Activated CD4-positive, alpha-beta T cell treated with anti-CD3 and anti-CD28 coated beads for 36 hours (primary cell): ENCODE measurements around the gene KRT13. TPM values are rescaled to one million over a fixed set of nuclear protein-coding genes. Genes with fewer than 3 reads are reported as not detected.

Experiments used
- ATAC-seq: fragments of 200-7000 bp; cut with Tn5 transposase; one replicate; pipeline ENCODE4 v1.10.0; 2021; ENCODE audit warnings: mild to moderate bottlenecking, moderate library complexity
- CTCF ChIA-PET: fragments of 350-600 bp; sonication (Branson Sonifier 250); formaldehyde crosslinking; loops from one replicate; lab custom pipeline; 2021; ENCODE audit warnings: antibody characterized with exemption; lab: Charles Lee
- POLR2A ChIA-PET: fragments of 350-600 bp; sonication (Branson Sonifier 250); formaldehyde crosslinking; loops from one replicate; lab custom pipeline; 2021; ENCODE audit warnings: antibody characterized with exemption, inconsistent platforms; lab: Charles Lee
- DNase-seq: peaks from one replicate; pipeline ENCODE4 v3.0.0-alpha.2; 2020
- H3K27ac Mint-ChIP-seq: one replicate; pipeline ENCODE4 v1.8.0; 2021; ENCODE audit warnings: mixed read lengths
- H3K27me3 Mint-ChIP-seq: one replicate; pipeline ENCODE4 v1.8.0; 2021; ENCODE audit warnings: mixed read lengths
- H3K36me3 Mint-ChIP-seq: one replicate; pipeline ENCODE4 v1.8.0; 2021; ENCODE audit warnings: low read depth, mixed read lengths
- H3K4me1 Mint-ChIP-seq: one replicate; pipeline ENCODE4 v1.8.0; 2021; ENCODE audit warnings: mixed read lengths
- H3K4me3 Mint-ChIP-seq: one replicate; pipeline ENCODE4 v1.8.0; 2021; ENCODE audit warnings: mild to moderate bottlenecking, moderate library complexity, mixed read lengths
- H3K9me3 Mint-ChIP-seq: one replicate; pipeline ENCODE4 v1.8.0; 2021; ENCODE audit warnings: low read depth, mixed read lengths
- intact Hi-C, 2 experiments: fragments of 100-400 bp; cut with DNase I in 1 of 2; cut with micrococcal nuclease in 1 of 2; formaldehyde crosslinking; loops; one replicate each; pipeline versions ENCODE4 v1.14.2 to v1.15.1; 2022 to 2024; cut with DNase I, micrococcal nuclease
- total RNA-seq, 2 experiments: library from RNA; stranded (reverse); gene quantifications; one replicate each; pipeline ENCODE4 v1.2.3, GENCODE V29; 2021

KRT13 gene
- total RNA-seq, 2 experiments from 2014 or later = not detected

DNA sequence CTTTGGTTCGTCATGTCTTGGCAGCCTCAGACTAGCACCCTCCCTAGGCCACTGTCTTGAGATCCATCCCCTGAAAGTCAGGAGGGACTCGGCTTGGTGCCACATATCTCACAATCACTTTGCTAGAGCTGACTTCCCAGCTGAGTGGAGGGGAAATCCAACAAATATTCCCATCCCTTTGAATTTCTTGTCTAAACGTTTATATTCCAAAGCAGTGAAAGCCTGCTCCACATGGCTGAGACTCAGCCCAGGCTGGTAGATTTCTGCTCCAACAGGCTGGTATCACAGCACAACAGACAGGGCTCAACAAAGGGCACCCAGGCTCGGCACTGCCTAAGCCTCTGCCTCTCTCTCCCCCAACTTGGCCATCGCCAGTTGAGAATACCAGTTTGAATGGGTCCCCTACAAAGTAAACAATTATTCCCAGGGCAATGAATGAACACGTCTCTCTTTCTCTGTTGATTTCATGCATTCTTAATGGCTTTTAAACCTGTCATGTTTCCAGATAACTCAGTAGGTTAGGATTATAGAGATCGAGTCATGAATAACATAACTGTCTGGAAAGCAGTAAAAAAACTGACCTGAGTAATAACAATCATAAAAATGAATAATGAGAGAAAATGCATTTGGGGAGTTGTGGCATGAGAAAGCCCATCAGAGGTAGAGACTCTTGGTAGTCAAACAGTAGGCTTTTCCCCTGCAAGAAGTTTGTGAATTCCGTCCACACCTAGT is 1.0 kb downstream of the KRT13 start:
- Mint-ChIP-seq H3K36me3 (no peaks in the 10 kb centered on the region), H3K4me1 (peaks cover 4% of the 10 kb centered on the region), H3K27me3 (no peaks in the 10 kb centered on the region), H3K9me3 (no peaks in the 10 kb centered on the region), H3K4me3 (no peak overlapping the region), H3K27ac (no peak overlapping the region)
- DNase-seq (no peak), ATAC-seq (no peak)
- intact Hi-C loops = no loop called here
- CTCF ChIA-PET = interaction anchor here (0.6 kb wide), 1 partner anchor 879 kb away, joined by 3 read pairs; no protein-coding TSS in a partner anchor
- POLR2A ChIA-PET = no interaction called here

- ChIA-PET POLR2A (no interaction called here), CTCF (interaction anchor here (1.3 kb wide), 1 partner anchor 45 kb away, joined by 3 read pairs; no protein-coding TSS in a partner anchor)
- DNase-seq = no peak
- Mint-ChIP-seq H3K9me3 (no peaks in the 10 kb centered on the region), H3K4me1 (peaks cover 4% of the 10 kb centered on the region), H3K4me3 (no peak overlapping the region), H3K36me3 (no peaks in the 10 kb centered on the region), H3K27me3 (no peaks in the 10 kb centered on the region), H3K27ac (no peak overlapping the region)
- no peak for ATAC-seq
- intact Hi-C loops = no loop called here
Observed at GRCh38 chr17:41503202-41503601, 2.2 kb downstream of the KRT13 start.

DNA sequence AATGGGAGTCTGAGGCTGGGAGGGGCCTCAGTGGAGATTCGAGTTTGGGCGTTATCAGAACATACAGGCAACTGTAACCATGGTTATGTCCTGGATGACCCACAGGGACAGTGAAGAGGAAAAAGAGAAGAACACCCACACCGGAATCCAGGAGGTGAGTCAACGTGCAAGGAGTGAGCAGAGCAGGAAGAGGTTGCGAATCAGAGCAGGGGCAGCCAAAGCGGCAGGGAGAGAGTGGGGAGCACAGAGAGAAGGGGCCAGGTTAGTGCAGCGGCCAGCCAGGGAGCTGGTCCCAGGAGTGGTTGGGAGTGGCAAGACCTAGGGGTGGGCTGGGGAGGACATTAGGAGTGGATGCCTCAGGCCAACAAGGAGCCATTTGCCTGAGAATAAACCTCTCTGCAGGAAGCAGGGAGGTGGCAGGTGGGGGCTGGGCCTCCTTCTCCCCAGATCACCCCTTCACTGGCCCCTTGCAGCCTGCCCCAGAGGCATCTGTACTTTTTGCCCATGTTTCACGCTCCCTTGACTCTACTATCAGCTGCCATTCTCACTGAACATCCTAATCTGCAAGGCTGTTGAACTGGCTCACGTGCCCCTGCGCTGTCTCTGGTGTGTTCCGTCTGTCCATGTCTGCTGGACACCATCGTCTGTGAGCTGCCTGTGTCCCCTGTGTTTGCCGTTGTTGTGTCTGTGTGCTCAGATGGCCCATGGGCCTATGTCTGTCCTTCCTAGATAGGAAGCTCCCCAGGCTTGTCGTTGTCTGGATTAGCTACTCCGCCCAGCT is 5.1 kb downstream of the KRT13 start:
- no peak overlapping the region for H3K27ac Mint-ChIP-seq
- H3K4me1 Mint-ChIP-seq = peaks cover 10% of the 10 kb centered on the region
- no peaks in the 10 kb centered on the region for H3K36me3 Mint-ChIP-seq
- no peaks in the 10 kb centered on the region for H3K9me3 Mint-ChIP-seq
- intact Hi-C loops = no loop called here
- ATAC-seq (no peak), DNase-seq (peak; percentile 12)
- ChIA-PET POLR2A (no interaction called here), CTCF (interaction anchor here (0.6 to 0.8 kb wide), 4 partner anchors 10 to 1394 kb away, joined by 3 to 5 read pairs (median 3); no protein-coding TSS in a partner anchor)
- H3K27me3 Mint-ChIP-seq = no peaks in the 10 kb centered on the region
- no peak overlapping the region for H3K4me3 Mint-ChIP-seq

GRCh38 chr17:41499714-41500113 is 5.7 kb downstream of the KRT13 start:
- H3K9me3 Mint-ChIP-seq = no peaks in the 10 kb centered on the region
- H3K27me3 Mint-ChIP-seq = no peaks in the 10 kb centered on the region
- ChIA-PET CTCF (interaction anchor here (0.7 kb wide), 1 partner anchor 1395 kb away, joined by 3 read pairs; no protein-coding TSS in a partner anchor), POLR2A (no interaction called here)
- no peak for DNase-seq
- H3K27ac Mint-ChIP-seq = no peak overlapping the region
- intact Hi-C loops = loop anchor here (5.0 kb wide), 2 partner anchors 162 to 592 kb away; no protein-coding TSS in a partner anchor
- H3K4me1 Mint-ChIP-seq = peaks cover 10% of the 10 kb centered on the region
- no peaks in the 10 kb centered on the region for H3K36me3 Mint-ChIP-seq
- H3K4me3 Mint-ChIP-seq = no peak overlapping the region
- no peak for ATAC-seq

DNA sequence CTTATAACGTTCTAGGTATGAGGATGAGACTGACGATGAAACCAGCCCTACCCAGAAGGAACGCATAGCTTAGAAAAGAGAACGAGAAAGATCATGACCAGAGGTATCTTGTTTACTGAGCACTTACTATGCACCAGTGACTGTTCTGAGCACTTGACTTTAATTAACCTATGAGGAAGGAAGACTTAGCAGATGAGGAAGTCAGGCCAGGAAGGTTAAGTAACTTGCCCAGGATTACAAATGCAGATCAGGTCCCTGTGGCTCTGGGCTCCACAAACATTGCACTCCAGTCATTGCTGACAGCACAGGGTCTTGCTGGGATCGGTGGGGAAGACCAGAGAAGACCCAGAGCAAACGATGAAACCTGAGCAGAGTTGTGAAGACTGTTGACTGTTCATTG is 7.1 kb downstream of the KRT13 start:
- no peaks in the 10 kb centered on the region for H3K36me3 Mint-ChIP-seq
- H3K27ac Mint-ChIP-seq = no peak overlapping the region
- H3K27me3 Mint-ChIP-seq = no peaks in the 10 kb centered on the region
- H3K4me3 Mint-ChIP-seq = no peak overlapping the region
- ATAC-seq (no peak), DNase-seq (no peak)
- intact Hi-C loops = loop anchor here (5.0 kb wide), 2 partner anchors 161 to 591 kb away; no protein-coding TSS in a partner anchor
- H3K9me3 Mint-ChIP-seq = no peaks in the 10 kb centered on the region
- peaks cover 10% of the 10 kb centered on the region for H3K4me1 Mint-ChIP-seq
- ChIA-PET POLR2A (no interaction called here), CTCF (interaction anchor here (0.6 to 1.4 kb wide), 6 partner anchors 10 to 635 kb away, joined by 3 to 9 read pairs (median 3); no protein-coding TSS in a partner anchor)

DNA sequence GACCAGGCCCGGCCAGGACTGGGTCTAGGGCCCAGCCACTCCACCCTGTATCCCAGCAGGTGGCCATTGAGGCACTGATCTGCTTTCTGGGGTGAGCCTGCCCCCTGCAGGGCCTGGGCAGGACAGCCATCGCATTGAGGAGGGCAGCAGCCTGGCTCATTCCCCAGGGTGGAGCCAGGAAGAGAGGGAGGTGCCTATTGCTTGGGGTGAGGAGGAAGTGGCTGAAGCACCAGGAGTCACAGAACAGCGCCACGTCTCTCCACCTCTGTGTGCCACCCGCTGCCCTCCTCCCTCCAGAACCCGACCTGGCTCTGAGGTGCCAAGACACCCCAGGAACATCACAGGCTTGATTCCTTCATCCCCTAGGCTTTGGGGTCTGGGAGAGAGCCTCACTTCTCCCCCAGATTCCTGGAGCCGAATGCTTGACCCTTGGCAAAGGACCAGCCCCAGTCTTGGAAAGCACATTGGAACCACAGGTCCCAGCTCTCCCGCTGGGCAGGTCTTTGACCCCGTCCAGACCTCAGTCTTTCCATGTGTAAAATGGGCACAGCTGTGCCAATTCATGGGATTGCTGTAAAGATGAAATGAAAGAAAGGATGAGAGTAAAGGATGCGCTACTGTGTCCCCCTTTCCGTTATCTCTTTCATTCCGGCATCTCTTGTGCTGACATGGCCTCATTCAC is 8.5 kb downstream of the KRT13 start:
- no peaks in the 10 kb centered on the region for H3K9me3 Mint-ChIP-seq
- no peak overlapping the region for H3K4me3 Mint-ChIP-seq
- peak overlapping the region; percentile 10 for H3K27ac Mint-ChIP-seq
- peak; percentile 87 for DNase-seq
- H3K27me3 Mint-ChIP-seq = no peaks in the 10 kb centered on the region
- intact Hi-C loops = loop anchor here (1.0 to 5.0 kb wide), 5 partner anchors 52 to 590 kb away; no protein-coding TSS in a partner anchor
- POLR2A ChIA-PET = interaction anchor here (0.6 kb wide), 1 partner anchor 58 kb away, joined by 3 read pairs; no protein-coding TSS in a partner anchor
- CTCF ChIA-PET = interaction anchor here (0.5 to 1.6 kb wide), 8 partner anchors 12 to 722 kb away, joined by 3 to 9 read pairs (median 3); no protein-coding TSS in a partner anchor
- H3K4me1 Mint-ChIP-seq = peaks cover 10% of the 10 kb centered on the region
- ATAC-seq = peak; percentile 100
- no peaks in the 10 kb centered on the region for H3K36me3 Mint-ChIP-seq

- no peak for DNase-seq
- no peaks in the 10 kb centered on the region for H3K36me3 Mint-ChIP-seq
- H3K4me1 Mint-ChIP-seq = peaks cover 13% of the 10 kb centered on the region
- CTCF ChIA-PET = interaction anchor here (0.5 to 1.1 kb wide), 4 partner anchors 19 to 166 kb away, joined by 3 to 4 read pairs (median 3); no protein-coding TSS in a partner anchor
- H3K4me3 Mint-ChIP-seq = no peak overlapping the region
- H3K27me3 Mint-ChIP-seq = no peaks in the 10 kb centered on the region
- H3K9me3 Mint-ChIP-seq = no peaks in the 10 kb centered on the region
- intact Hi-C loops = no loop called here
- no peak overlapping the region for H3K27ac Mint-ChIP-seq
- POLR2A ChIA-PET = no interaction called here
- ATAC-seq = no peak
Observed at GRCh38 chr17:41494524-41494923, 10.9 kb downstream of the KRT13 start.

DNA sequence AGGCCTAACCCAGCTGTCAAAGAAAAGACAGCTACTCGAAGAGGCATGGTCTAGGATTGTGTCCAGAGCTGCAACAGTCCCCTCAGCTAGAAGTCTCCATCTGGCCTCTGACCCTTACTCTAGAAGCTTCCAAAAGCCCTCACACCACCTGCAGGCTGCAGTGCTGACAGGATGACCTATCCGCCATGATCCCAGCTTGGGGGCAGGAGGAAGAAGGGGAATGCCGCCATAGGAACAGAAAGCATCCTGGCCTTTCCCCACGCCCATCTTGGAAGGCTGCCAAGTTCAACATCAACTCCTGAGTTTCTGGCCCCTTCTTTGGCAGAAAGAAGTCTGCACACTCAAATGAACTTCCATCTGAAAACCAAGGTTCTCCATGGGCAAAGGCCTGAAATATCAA is 12.6 kb downstream of the KRT13 start:
- no peak overlapping the region for H3K27ac Mint-ChIP-seq
- no peak overlapping the region for H3K4me3 Mint-ChIP-seq
- peaks cover 13% of the 10 kb centered on the region for H3K4me1 Mint-ChIP-seq
- no peaks in the 10 kb centered on the region for H3K36me3 Mint-ChIP-seq
- DNase-seq = no peak
- H3K9me3 Mint-ChIP-seq = no peaks in the 10 kb centered on the region
- H3K27me3 Mint-ChIP-seq = no peaks in the 10 kb centered on the region
- ChIA-PET CTCF (interaction anchor here (0.7 to 1.0 kb wide), 3 partner anchors 57 to 206 kb away, joined by 3 to 4 read pairs (median 3); no protein-coding TSS in a partner anchor), POLR2A (no interaction called here)
- ATAC-seq = no peak
- intact Hi-C loops = no loop called here

DNA sequence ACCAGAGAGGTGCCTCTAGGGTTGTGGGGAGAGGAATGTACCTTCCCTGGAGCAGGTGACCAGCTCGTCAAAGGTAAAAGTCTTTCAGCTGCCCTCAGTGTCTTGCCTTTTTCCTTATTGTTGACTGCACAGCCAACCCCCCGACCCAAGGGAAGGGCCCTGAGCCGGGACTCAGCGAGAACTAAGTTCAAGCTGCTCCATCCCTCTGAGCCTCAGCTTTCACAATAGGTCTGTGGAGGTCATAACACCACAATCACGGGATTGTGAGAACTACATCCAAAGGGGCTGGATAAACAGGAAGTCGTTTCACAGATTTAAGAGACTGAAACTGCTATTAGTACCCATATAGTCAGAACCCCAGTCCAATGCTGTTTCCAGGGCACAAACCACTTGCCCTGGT is 13.1 kb downstream of the KRT13 start:
- no peak for ATAC-seq
- no peaks in the 10 kb centered on the region for H3K36me3 Mint-ChIP-seq
- CTCF ChIA-PET = interaction anchor here (0.7 to 1.0 kb wide), 3 partner anchors 57 to 205 kb away, joined by 3 to 4 read pairs (median 3); no protein-coding TSS in a partner anchor
- H3K27me3 Mint-ChIP-seq = no peaks in the 10 kb centered on the region
- no peak for DNase-seq
- H3K9me3 Mint-ChIP-seq = no peaks in the 10 kb centered on the region
- H3K4me3 Mint-ChIP-seq = no peak overlapping the region
- no peak overlapping the region for H3K27ac Mint-ChIP-seq
- peaks cover 13% of the 10 kb centered on the region for H3K4me1 Mint-ChIP-seq
- POLR2A ChIA-PET = no interaction called here
- intact Hi-C loops = no loop called here

DNA sequence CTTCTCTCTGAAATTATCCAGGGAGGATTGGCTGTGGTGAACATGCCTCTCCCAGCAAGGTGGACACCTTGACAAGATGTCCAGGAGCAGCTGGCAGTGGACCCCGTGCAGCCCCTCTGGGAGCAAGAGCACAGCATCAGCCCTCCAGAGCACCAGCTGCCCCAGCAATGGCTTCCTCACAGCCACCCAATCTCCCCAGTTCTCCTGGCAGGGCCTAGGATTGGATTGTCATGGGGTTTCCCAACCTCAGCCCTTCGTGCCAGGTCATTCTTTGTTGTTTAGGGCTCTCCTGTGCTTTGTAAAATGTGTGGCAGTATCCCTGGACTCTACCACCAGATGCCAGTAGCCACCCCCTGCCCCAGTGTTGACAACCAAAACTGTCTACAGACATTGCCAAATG is 13.9 kb downstream of the KRT13 start:
- no peaks in the 10 kb centered on the region for H3K36me3 Mint-ChIP-seq
- ATAC-seq (no peak), DNase-seq (no peak)
- H3K4me3 Mint-ChIP-seq = no peak overlapping the region
- ChIA-PET POLR2A (no interaction called here), CTCF (interaction anchor here (1.5 kb wide), 1 partner anchor 58 kb away, joined by 4 read pairs; no protein-coding TSS in a partner anchor)
- no peak overlapping the region for H3K27ac Mint-ChIP-seq
- H3K9me3 Mint-ChIP-seq = no peaks in the 10 kb centered on the region
- intact Hi-C loops = no loop called here
- H3K4me1 Mint-ChIP-seq = peaks cover 8% of the 10 kb centered on the region
- no peaks in the 10 kb centered on the region for H3K27me3 Mint-ChIP-seq
